C4-2B (cell line): ENCODE measurements around the gene MTA2.
"Not testable (repeated sequence)": the region's sequence is repeated elsewhere in the genome, so short reads cannot be mapped to it uniquely, and the experiment has no call there.

Experiments used
- H3K27ac ChIP-seq: fragments of 450-650 bp; 2 replicates; pipeline ENCODE4 v1.5.1; 2017
- ZFX ChIP-seq: fragments of 450-650 bp; IDR thresholded peaks from 2 replicates; pipeline ENCODE4 v1.6.1; 2017
- TF ChIP-seq, protein P1 (sequence below): fragments of 450-650 bp; conservative IDR thresholded peaks from 2 replicates; pipeline ENCODE4 v1.5.1; 2017; ENCODE audit warnings: mild to moderate bottlenecking

MTA2 gene

DNA sequence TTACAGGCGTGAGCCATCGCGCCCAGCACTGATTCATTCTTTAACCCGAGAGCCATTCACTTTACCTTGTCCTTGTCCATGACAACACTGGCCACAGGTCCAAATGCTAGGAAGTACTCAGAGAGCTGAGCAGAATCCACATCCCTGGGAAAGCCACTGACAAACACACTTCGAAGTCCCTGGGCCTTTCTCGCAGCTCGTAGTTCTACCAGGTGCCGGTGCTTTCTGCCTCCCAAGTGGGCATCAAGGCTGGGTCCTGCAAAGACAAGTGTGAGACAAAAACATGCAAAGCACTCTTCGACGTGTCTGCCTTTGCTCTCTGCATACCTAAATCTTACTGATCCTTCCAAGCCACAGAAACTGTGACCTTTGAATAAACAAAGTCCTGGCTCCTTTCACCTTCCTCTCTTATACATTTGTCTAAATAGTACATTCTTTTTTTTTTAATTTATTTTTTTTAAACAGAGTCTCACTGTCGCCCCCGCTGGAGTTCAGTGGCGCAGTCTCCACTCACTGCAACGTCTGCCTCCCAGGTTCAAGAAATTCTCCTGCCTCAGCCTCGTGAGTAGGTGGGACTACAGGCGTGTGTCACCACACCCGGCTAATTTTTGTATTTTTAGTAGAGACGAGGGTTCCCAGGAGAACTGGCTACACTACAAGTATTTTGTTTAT, 12.6 kb downstream of the MTA2 start:
- TF ChIP-seq, protein P1, sequence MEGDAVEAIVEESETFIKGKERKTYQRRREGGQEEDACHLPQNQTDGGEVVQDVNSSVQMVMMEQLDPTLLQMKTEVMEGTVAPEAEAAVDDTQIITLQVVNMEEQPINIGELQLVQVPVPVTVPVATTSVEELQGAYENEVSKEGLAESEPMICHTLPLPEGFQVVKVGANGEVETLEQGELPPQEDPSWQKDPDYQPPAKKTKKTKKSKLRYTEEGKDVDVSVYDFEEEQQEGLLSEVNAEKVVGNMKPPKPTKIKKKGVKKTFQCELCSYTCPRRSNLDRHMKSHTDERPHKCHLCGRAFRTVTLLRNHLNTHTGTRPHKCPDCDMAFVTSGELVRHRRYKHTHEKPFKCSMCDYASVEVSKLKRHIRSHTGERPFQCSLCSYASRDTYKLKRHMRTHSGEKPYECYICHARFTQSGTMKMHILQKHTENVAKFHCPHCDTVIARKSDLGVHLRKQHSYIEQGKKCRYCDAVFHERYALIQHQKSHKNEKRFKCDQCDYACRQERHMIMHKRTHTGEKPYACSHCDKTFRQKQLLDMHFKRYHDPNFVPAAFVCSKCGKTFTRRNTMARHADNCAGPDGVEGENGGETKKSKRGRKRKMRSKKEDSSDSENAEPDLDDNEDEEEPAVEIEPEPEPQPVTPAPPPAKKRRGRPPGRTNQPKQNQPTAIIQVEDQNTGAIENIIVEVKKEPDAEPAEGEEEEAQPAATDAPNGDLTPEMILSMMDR: no peak; the same call in 1 of the 2 replicates
- no peak for TF ChIP-seq ZFX
- H3K27ac ChIP-seq: peak overlapping the region; percentile 54

DNA sequence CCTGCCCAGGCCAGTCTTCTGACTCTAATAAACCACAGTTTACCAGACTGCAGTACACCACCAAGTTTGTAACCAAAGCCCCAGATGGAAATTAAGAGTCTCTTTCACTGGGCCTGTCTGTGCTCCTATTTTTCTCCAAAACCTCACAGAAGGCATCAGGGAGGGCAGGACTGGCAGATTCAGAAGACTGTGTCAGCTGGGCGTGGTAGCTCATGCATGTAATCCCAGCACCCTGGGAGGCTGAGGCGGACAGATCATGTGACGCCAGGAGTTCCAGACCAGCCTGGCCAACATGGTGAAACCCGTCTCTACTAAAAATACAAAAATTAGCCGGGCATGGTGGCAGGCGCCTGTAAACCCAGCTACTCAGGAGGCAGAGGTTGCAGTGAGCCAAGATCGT, 16.3 kb downstream of the MTA2 start:
- not testable (repeated sequence) for H3K27ac ChIP-seq

DNA sequence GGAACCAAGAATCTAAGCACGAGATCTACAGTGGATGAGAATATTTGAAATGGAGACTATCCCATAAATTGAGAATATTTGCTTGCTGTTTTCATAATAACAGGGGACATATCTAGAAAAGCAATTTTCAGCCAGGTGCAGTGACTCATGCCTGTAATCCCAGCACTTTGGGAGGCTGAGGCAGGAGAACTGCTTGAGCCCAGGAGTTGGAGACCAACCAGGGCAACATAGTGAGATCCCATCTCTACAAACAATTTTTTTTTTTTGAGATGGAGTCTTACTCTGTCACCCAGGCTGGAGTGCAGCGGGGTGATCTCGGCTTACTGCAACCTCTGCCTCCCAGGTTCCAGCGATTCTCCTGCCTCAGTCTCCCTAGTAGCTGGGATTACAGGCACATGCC, 19.9 kb downstream of the MTA2 start:
- not testable (repeated sequence) for H3K27ac ChIP-seq

DNA sequence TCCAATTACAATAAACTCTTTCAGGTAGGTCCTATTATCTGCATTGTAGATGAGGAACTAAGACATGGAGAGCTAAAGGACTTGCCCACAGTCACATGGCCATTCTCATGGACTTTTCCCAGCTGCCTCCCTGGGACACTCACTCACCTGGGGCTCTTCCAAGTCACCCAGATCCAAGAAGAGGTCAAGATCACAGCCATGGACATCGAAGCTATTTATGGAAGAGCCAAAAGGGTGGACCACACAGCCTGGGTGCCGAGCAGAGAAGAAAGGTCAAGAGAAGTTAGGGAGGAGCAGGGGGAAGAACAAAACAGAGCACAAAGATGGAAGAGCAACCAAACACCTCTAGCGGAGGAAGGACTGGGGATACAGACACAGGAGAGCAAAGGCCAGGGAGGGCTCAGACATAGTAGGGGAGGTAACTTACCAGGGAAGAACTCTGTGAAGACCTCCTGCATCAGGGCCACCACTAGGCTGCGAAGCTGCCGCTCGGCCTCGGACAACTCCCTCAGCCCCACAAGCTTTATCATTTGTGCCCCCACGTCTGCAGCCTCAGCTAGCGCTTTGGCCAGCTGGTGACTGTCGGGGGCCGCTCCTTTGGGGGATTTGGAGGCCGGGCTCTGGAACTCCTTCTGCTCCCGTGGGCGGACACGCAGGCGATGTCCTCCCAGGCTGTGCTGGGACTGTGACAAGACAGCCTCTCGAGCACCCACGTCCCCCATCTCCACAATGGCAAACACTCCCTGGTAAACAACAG, 20.5 kb downstream of the MTA2 start:
- TF ChIP-seq ZFX: no peak
- TF ChIP-seq, protein P1: no peak
- H3K27ac ChIP-seq: no peak overlapping the region

DNA sequence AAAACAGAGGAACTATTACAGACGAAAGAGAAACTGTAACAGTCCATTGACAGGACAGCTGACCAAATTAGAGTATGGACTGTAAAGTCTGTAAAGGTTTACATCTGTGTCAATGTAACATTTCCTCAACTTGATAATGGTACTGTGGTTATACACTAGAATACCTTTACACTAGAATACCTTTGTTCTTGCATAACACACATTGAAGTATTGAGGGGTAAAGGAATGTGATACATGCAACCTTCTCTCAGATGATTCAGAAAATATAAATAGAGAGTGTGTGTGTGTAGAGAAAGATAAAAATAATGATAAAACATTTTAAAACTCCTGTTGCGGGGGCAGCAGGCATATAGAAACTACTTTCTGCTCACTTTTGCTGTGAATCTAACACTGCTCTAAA, 22.4 kb downstream of the MTA2 start:
- TF ChIP-seq ZFX: no peak
- TF ChIP-seq, protein P1: no peak
- no peak overlapping the region for H3K27ac ChIP-seq

DNA sequence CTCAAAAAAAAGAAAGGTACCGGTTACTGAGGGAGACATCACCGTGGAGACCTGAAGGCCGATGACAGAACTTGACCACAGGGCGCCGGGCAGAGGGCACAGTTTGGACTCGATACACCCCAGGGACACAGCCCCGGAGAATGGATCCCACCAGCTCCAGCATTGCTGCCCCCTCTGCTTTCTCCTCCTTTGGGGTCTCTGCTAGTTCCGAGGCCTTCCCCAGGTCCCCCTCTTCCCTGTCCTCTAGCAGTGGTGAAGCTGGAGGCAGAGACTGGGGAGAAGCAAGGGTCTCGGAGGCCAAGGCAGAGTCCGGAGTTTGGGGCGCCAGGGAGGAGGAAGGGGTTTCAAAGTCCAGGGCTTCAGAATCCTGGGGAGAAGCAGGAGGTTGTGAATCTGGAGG, 23.1 kb downstream of the MTA2 start:
- H3K27ac ChIP-seq: no peak overlapping the region
- TF ChIP-seq, protein P1: no peak
- TF ChIP-seq ZFX: no peak

DNA sequence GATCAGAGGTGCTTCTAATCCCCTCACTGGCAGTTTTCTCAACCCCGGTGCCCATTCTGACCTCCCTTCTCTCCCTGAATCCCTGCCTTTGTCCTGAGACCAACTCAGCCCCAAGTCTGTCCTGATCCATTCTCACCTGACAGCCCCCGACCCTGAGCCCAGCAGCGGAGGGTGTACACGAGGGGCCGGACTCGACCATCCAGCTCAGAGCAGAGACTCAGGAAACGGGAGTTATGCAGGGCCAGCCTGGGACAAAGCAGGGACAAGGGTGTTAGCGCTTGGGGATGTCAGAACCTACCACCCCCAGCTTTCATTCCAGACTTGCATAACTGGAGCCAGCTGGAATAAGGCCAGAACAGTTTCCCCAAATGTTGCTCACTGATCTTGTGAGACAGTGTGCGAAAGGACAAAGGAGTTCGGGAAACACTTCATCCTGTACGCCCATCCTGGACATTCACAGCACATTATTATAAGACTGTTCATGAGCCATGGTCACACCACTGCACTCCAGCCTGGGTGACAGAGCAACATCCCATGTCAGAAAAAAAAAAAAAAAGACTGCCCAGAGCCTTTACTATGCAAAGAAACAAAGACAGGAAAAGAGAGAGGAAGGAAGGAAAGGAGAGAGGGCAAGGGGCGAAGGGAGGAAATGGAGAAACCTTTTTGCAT, 24.5 kb downstream of the MTA2 start:
- TF ChIP-seq, protein P1: no peak
- TF ChIP-seq ZFX: no peak
- H3K27ac ChIP-seq: no peak overlapping the region

DNA sequence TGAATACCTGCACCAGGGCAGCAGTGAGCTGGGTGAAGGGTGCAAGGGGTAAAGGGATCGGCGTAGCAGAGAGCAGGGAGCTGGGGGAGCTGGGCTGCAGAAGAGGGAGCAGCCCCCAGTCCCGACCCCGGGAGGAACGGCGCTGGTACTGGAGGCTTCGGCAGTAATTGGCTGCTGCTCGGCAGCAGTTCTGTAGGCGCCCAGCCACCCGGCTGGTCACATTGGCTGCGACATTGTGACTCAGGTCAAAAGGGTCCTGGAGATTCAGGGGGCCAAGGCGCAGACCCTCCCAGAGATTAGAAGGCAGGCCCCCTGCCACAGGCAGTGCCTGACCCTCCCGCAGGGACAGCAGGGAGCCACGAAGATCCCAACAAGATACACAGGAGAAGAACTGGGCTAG, 25.8 kb downstream of the MTA2 start:
- no peak overlapping the region; the same call in 1 of the 2 replicates for H3K27ac ChIP-seq
- no peak for TF ChIP-seq ZFX
- TF ChIP-seq, protein P1: no peak
